ENCODE results near the gene PARL. TPM values are rescaled to one million over a fixed set of nuclear protein-coding genes. Genes with fewer than 3 reads are reported as not detected.

Gene PARL
- polyA plus RNA-seq (2013, experiment 1 of 4) = 65.0 TPM
- polyA plus RNA-seq (2013, experiment 2 of 4) = 70.9 TPM
- 61.4 TPM for polyA plus RNA-seq (2013, experiment 3 of 4)
- 65.5 TPM for polyA plus RNA-seq (2013, experiment 4 of 4)

GRCh38 chr3:183884427-183885296 lies at the start of gene PARL:
Gene PARL (minus strand): TSS chr3:183884880. CDS start chr3:183884846, 34 bp downstream.
- Histone ChIP-seq H3K36me3 (ENCODE audit: control insufficient read depth, insufficient read depth, low read length) (no peaks in the 10 kb centered on the region), H3K4me3 (ENCODE audit: insufficient read depth, low read depth, low read length) (peak within 1 kb of the TSS; percentile 91), H3K9me3 (ENCODE audit: control insufficient read depth, low read length) (no peaks in the 10 kb centered on the region), H3K4me1 (ENCODE audit: control insufficient read depth, insufficient read depth, low read length) (peaks cover 4% of the 10 kb centered on the region), H3K27ac (ENCODE audit: insufficient read depth, low read depth, low read length, poor library complexity, severe bottlenecking) (no peak within 1 kb of the TSS), H3K27me3 (ENCODE audit: control insufficient read depth, insufficient read depth, low read length, poor library complexity, severe bottlenecking) (peaks cover 3% of the 10 kb centered on the region)
- WGBS, 2 experiments = 1% methylated on average over 63 of the region's 63 CpGs

- WGBS, 2 experiments = 85 to 89% methylated on average over 3 of the region's 3 CpGs
- no peak overlapping the region for H3K4me3 ChIP-seq (ENCODE audit: insufficient read depth, low read depth, low read length)
- peaks cover 6% of the 10 kb centered on the region for H3K36me3 ChIP-seq (ENCODE audit: control insufficient read depth, insufficient read depth, low read length)
- no peaks in the 10 kb centered on the region for H3K4me1 ChIP-seq (ENCODE audit: control insufficient read depth, insufficient read depth, low read length)
- no peaks in the 10 kb centered on the region for H3K9me3 ChIP-seq (ENCODE audit: control insufficient read depth, low read length)
- no peak overlapping the region for H3K27ac ChIP-seq (ENCODE audit: insufficient read depth, low read depth, low read length, poor library complexity, severe bottlenecking)
- no peaks in the 10 kb centered on the region for H3K27me3 ChIP-seq (ENCODE audit: control insufficient read depth, insufficient read depth, low read length, poor library complexity, severe bottlenecking)
Observed at GRCh38 chr3:183933160-183933559, 48.5 kb upstream of the PARL start.

GRCh38 chr3:183931881-183932280 lies 47.2 kb upstream of the PARL start:
- Histone ChIP-seq H3K4me1 (ENCODE audit: control insufficient read depth, insufficient read depth, low read length) (no peaks in the 10 kb centered on the region), H3K27ac (ENCODE audit: insufficient read depth, low read depth, low read length, poor library complexity, severe bottlenecking) (no peak overlapping the region), H3K27me3 (ENCODE audit: control insufficient read depth, insufficient read depth, low read length, poor library complexity, severe bottlenecking) (no peaks in the 10 kb centered on the region), H3K4me3 (ENCODE audit: insufficient read depth, low read depth, low read length) (no peak overlapping the region), H3K36me3 (ENCODE audit: control insufficient read depth, insufficient read depth, low read length) (peaks cover 5% of the 10 kb centered on the region), H3K9me3 (ENCODE audit: control insufficient read depth, low read length) (no peaks in the 10 kb centered on the region)
- WGBS, 2 experiments = 93 to 94% methylated on average over 2 of the region's 2 CpGs

- Histone ChIP-seq H3K9me3 (ENCODE audit: control insufficient read depth, low read length) (no peaks in the 10 kb centered on the region), H3K36me3 (ENCODE audit: control insufficient read depth, insufficient read depth, low read length) (peaks cover 7% of the 10 kb centered on the region), H3K4me1 (ENCODE audit: control insufficient read depth, insufficient read depth, low read length) (no peaks in the 10 kb centered on the region), H3K4me3 (ENCODE audit: insufficient read depth, low read depth, low read length) (no peak overlapping the region), H3K27ac (ENCODE audit: insufficient read depth, low read depth, low read length, poor library complexity, severe bottlenecking) (no peak overlapping the region), H3K27me3 (ENCODE audit: control insufficient read depth, insufficient read depth, low read length, poor library complexity, severe bottlenecking) (no peaks in the 10 kb centered on the region)
- WGBS, 2 experiments = 91 to 93% methylated on average over 10 of the region's 10 CpGs
Observed at GRCh38 chr3:183930086-183930485, 45.4 kb upstream of the PARL start.

- Histone ChIP-seq H3K27me3 (ENCODE audit: control insufficient read depth, insufficient read depth, low read length, poor library complexity, severe bottlenecking) (no peaks in the 10 kb centered on the region), H3K9me3 (ENCODE audit: control insufficient read depth, low read length) (no peaks in the 10 kb centered on the region), H3K4me3 (ENCODE audit: insufficient read depth, low read depth, low read length) (no peak overlapping the region), H3K27ac (ENCODE audit: insufficient read depth, low read depth, low read length, poor library complexity, severe bottlenecking) (no peak overlapping the region), H3K36me3 (ENCODE audit: control insufficient read depth, insufficient read depth, low read length) (peaks cover 14% of the 10 kb centered on the region), H3K4me1 (ENCODE audit: control insufficient read depth, insufficient read depth, low read length) (no peaks in the 10 kb centered on the region)
- WGBS, 2 experiments = 85 to 98% methylated on average over 3 of the region's 3 CpGs
Observed at GRCh38 chr3:183927059-183927458, 42.4 kb upstream of the PARL start.

- H3K36me3 ChIP-seq (ENCODE audit: control insufficient read depth, insufficient read depth, low read length) = peaks cover 15% of the 10 kb centered on the region
- H3K27ac ChIP-seq (ENCODE audit: insufficient read depth, low read depth, low read length, poor library complexity, severe bottlenecking) = no peak overlapping the region
- H3K27me3 ChIP-seq (ENCODE audit: control insufficient read depth, insufficient read depth, low read length, poor library complexity, severe bottlenecking) = no peaks in the 10 kb centered on the region
- H3K9me3 ChIP-seq (ENCODE audit: control insufficient read depth, low read length) = no peaks in the 10 kb centered on the region
- H3K4me3 ChIP-seq (ENCODE audit: insufficient read depth, low read depth, low read length) = no peak overlapping the region
- no peaks in the 10 kb centered on the region for H3K4me1 ChIP-seq (ENCODE audit: control insufficient read depth, insufficient read depth, low read length)
- 94 to 97% methylated on average over 7 of the region's 7 CpGs for WGBS, 2 experiments
Observed at GRCh38 chr3:183924956-183925355, 40.3 kb upstream of the PARL start.

GRCh38 chr3:183924543-183924942 lies 39.9 kb upstream of the PARL start:
- Histone ChIP-seq H3K27ac (ENCODE audit: insufficient read depth, low read depth, low read length, poor library complexity, severe bottlenecking) (no peak overlapping the region), H3K36me3 (ENCODE audit: control insufficient read depth, insufficient read depth, low read length) (peaks cover 20% of the 10 kb centered on the region), H3K4me3 (ENCODE audit: insufficient read depth, low read depth, low read length) (no peak overlapping the region), H3K9me3 (ENCODE audit: control insufficient read depth, low read length) (no peaks in the 10 kb centered on the region), H3K27me3 (ENCODE audit: control insufficient read depth, insufficient read depth, low read length, poor library complexity, severe bottlenecking) (no peaks in the 10 kb centered on the region), H3K4me1 (ENCODE audit: control insufficient read depth, insufficient read depth, low read length) (no peaks in the 10 kb centered on the region)
- 94 to 95% methylated on average over 3 of the region's 3 CpGs for WGBS, 2 experiments

- H3K9me3 ChIP-seq (ENCODE audit: control insufficient read depth, low read length) = no peaks in the 10 kb centered on the region
- WGBS, 2 experiments = 94 to 96% methylated on average over 4 of the region's 4 CpGs
- H3K36me3 ChIP-seq (ENCODE audit: control insufficient read depth, insufficient read depth, low read length) = peaks cover 18% of the 10 kb centered on the region
Observed at GRCh38 chr3:183922421-183922820, 37.7 kb upstream of the PARL start.

GRCh38 chr3:183921096-183921495 lies 36.4 kb upstream of the PARL start:
- Histone ChIP-seq H3K4me3 (ENCODE audit: insufficient read depth, low read depth, low read length) (no peak overlapping the region), H3K9me3 (ENCODE audit: control insufficient read depth, low read length) (no peaks in the 10 kb centered on the region), H3K36me3 (ENCODE audit: control insufficient read depth, insufficient read depth, low read length) (peaks cover 18% of the 10 kb centered on the region), H3K4me1 (ENCODE audit: control insufficient read depth, insufficient read depth, low read length) (no peaks in the 10 kb centered on the region), H3K27ac (ENCODE audit: insufficient read depth, low read depth, low read length, poor library complexity, severe bottlenecking) (no peak overlapping the region), H3K27me3 (ENCODE audit: control insufficient read depth, insufficient read depth, low read length, poor library complexity, severe bottlenecking) (no peaks in the 10 kb centered on the region)
- 94 to 95% methylated on average over 15 of the region's 15 CpGs for WGBS, 2 experiments

More at GRCh38 chr3:183922421-183922820, 37.7 kb upstream of the PARL start:
- no peak overlapping the region for H3K4me3 ChIP-seq (ENCODE audit: insufficient read depth, low read depth, low read length)
- H3K27ac ChIP-seq (ENCODE audit: insufficient read depth, low read depth, low read length, poor library complexity, severe bottlenecking) = no peak overlapping the region
- H3K4me1 ChIP-seq (ENCODE audit: control insufficient read depth, insufficient read depth, low read length) = no peaks in the 10 kb centered on the region
- H3K27me3 ChIP-seq (ENCODE audit: control insufficient read depth, insufficient read depth, low read length, poor library complexity, severe bottlenecking) = no peaks in the 10 kb centered on the region

- Histone ChIP-seq H3K4me3 (ENCODE audit: insufficient read depth, low read depth, low read length) (no peak overlapping the region), H3K9me3 (ENCODE audit: control insufficient read depth, low read length) (no peaks in the 10 kb centered on the region), H3K4me1 (ENCODE audit: control insufficient read depth, insufficient read depth, low read length) (no peaks in the 10 kb centered on the region), H3K27ac (ENCODE audit: insufficient read depth, low read depth, low read length, poor library complexity, severe bottlenecking) (no peak overlapping the region), H3K27me3 (ENCODE audit: control insufficient read depth, insufficient read depth, low read length, poor library complexity, severe bottlenecking) (no peaks in the 10 kb centered on the region), H3K36me3 (ENCODE audit: control insufficient read depth, insufficient read depth, low read length) (peaks cover 17% of the 10 kb centered on the region)
- 91 to 93% methylated on average over 14 of the region's 14 CpGs for WGBS, 2 experiments
Observed at GRCh38 chr3:183920416-183920815, 35.7 kb upstream of the PARL start.
